CMK (cell line): ENCODE results near the gene TMEM184A.

Experiments
- DNase-seq: peaks from one replicate; pipeline ENCODE4 v3.0.0-alpha.2; 2010; ENCODE audit warnings: low read depth

TMEM184A gene

DNA sequence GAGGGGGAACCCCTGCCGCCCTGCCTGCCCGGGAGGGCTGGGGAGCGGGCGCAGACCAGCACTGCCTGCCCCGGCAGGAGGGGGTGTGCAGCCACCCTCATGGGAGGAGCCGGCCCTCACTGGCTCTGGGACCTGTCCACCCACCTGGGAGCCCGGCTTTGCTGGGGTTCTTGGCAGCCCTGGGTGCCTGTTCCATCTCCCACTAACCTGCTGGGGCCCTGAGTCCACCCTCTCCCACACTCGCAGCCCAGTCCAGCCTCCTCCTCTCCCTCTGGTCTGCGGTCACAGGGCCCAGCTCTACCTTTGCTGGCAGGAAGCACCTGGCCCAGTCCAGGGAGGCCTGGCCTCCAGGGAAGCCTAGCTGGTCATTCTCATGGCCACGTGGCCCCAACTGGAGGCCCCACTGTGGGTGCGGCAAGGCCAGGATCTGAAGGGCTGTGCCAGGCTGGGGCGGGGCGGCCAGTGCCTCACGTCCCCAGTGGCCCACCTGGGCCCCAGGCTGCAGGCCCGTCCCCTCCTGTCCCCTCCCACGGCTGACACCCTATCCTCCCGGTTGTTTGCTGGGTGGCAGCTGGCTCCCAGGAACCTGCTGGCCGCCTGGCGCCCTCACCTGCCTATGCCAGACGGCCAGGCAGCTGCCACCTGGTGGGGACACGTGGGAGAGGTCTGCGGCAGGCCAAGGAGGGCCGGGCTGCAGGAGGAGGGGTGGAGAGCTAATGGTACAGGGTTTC is at the start of gene TMEM184A:
Gene TMEM184A (minus strand): TSS at position 393 of the 731 bp plus-strand sequence. CDS start 721 bp downstream, outside the sequence.
- no peak for DNase-seq

DNA sequence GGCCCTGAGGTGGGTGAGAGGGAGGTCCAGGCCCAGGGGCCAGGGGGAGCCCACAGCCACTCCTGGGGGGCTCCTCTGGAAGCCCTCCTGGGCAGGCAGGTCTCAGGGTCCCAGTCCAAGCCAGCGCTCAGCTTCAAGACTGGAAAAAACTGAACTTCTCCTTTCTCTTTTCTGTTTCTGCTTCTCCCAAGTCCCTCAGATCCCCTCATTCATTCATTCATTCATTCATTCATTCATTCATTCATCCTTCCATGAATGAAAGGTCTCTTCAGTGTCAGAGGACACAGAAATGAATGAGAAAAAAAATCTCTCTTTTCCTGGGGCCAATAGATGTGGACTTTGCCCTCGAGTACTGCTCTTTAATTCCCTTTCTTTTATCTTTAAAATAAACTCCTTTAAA is 48.4 kb upstream of the TMEM184A start:
- DNase-seq, result no peak

DNA sequence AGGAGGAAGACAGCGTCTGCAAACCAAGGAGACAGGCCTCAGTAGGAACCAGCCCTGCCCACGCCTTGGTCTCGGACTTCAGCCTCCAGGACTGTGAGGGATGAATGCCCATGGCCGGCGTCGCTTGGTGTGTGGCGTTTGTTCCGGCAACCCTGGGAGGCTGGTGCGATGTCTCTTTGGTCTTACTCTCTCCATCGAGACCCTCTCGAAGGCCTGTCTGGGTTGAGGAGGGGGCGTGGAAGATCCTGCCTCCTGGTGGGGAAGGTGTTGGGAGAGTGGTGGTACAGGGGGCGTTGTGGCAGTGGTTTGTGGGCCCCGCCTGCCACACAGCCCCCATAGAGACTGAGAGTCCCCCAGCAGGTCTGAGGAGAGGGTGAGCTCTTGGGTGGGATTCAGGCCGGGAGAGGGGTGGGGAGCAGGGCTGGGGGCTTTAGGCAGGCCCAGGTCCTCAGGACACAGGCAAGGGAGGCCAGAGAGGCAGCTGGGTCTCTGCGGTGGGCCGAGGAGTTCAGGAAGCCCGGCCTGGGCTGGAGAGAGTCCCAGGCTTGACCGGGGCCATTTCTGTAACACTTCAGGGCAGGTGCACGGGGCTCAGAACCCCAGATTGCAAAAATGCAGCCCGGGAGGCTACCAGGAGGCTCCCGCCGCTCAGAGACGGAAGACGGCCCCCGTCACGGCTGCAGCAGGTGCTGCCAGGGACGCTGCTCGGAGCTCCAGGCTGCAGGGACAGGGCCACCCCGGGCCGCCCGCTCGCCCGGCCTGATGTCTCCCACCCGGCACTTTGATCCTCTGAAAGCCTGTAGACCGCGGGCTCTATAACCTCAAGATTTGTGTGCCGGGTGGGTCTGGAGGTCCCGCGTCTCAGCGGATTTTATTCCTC is 47.6 kb upstream of the TMEM184A start:
- DNase-seq, result no peak

DNA sequence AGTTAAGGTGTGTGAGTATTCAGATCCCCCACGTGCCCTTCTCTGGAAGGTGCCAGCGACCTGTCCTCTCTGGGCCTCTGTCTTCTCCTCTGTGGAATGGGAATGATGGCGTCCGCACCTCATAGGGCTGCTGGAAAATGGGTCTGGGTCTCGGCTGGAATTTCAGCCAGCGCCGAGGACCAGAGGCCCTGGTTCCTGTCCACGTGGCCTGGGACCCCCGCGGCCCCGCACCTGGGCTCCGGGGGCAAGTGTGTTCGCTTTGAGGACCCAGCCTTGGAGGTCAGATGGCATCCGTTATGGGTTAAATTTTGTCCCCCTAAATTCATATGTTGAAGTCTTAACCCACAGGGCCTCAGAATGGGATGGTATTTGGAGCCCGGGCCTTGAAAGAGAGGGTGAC is 46.4 kb upstream of the TMEM184A start:
- no peak for DNase-seq

DNA sequence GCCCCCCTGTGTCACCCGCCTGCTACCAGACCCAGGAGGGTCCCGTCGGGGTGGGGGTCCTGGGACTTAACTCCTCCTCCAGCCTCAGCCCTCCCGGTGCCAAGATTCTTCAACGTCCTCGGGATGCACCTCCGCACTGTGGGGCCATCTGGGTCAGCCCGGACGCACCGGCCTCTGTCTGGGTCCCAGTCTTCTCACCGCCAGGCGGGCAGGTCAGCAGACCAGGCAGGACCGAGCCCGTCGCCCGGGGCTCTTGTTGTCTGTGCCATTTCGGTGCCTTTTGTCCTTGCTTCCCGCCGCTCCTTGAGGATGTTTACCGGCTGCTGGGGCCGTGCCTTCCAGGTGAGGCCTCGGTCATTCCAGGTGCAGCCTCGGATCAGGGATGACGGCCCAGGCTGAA is 46.0 kb upstream of the TMEM184A start:
- DNase-seq, result no peak

DNA sequence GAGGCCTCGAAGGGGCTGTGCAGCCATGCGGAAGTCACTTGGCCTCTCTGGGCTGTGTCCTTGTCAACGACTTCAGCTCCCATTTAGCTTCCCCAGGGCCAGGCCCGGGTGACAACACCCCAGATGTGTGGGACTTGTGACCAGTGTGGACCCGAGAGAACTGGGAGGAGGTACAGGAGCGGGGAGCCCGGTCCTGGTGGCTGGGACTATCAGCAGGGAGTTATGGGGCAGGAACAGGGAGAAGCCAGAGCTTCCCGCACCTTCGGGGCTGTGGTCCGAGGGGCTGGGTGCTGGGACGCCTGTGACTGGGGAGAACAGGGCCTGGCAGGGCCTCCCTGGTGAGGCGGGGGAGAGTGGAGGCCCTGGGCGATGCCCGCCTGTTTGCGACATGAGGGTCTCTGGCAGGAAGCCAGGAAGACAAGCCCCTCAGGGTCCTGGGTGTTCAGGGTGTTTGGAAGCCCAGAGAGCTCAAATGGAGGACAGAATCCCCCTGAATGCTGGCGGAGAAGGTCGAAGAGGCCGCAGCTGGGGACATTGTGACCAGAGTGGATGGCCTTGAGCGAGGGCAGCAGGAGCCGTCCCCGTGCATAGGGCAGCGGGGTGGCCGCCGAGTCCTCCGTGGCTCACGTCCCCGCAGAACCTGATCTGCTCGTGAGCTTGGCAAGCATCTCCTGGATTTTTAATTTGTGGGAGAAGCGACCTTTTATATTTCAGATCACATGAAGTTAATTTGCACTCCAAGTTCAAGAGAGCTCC is 43.8 kb upstream of the TMEM184A start:
- no peak for DNase-seq

DNA sequence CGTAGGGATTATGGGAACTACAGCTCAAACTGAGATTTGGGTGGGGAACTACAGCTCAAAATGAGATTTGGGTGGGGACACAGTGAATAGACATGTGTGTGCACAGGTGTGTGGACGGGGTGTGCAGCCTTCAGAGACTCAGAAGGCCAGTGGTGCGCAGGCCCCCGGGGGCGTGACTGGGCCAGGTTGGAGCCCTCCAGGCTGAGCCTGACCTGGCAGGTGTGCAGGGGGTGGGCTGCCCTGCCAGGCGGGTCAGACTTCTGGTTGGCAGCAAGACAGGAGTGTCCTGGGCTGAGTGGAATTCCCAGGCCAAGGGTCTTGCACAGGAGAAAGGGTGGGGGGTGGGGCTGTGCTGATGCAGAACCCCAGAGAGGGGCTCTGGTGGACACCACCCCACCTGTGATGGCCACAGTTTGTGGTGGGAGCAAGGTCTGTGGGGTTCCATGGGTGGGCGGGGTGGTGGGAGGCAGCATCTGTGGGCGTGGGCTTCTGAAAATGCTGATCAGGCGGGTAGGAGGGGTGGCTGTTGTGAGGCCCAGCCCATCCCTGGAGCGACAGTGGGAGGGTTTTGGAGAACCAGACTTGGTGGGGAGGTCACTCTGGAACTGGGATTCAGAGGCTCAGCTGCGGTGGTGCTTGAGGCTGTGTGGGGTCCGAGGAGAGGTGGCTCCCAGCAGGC is 43.1 kb upstream of the TMEM184A start:
- DNase-seq, result no peak

DNA sequence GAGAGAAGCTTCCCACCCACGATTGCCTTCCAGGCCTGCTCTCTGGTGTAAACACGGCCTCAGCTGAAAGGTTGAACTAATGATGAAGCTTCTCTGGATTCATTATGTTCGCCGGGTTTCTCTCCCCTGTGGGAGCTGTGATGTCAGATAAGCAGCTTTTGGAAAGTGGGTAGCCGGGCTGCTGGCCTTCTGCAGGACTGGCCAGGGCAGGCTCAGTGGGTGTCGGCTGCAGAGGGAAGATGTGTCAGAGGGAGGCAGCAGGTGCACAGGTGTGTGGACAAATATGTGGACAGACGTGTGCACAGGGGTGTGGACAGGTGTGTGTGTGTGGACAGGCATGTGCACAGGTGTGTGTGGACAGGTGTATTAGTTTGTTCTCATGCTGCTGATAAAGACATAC is 42.3 kb upstream of the TMEM184A start:
- no peak for DNase-seq

DNA sequence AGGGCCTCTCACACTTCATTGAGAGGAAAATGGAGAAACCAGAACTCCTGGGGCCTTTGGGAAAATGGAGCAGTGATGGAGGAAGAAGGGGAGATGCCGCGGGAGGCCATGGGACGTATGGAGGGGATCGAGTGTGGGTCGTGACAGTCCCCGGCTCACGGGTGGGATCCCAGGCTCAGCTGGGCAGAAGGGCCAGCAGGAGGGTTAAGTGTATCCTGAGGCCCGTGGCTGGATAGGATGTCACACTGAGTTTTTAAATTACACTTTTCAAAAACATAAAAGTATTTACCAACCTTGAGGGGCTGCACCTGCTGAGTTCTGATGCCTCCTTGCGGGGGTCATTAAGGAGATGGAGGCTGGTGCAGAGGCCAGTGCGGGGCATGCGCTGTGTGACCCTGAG is 41.8 kb upstream of the TMEM184A start:
- no peak for DNase-seq

DNA sequence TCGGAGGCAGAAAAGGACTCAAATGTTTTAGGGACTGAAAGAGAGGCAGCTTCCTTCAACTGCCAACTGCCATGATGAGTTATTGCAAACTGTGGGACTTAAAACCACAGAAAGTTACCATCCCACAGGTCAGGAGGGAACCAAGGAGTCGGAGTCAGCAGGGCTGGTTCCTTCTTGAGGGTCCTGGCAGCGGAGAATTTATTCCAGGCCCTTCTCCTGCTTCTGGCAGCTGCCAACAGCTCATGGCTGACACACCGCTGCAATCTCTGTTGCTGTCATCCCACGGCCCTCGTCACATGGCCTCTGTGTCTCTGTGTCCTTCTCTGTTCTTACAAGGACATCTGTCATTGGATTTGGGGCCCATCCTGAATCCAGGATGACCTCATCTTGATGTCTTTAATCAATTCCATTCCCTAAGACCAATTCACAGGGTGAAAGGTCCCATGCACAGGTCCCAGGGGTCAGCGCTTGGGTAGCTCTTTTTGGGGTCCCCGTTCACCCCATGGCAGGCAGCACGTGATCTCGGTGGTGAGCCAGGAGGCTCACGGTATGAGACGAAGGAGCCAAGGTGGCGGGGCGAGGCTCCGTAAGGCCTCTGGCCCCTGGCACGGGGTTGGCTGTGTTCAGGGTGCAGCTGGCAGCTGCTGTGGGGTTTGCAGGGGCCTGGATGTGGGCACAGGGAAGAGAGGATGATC is 41.2 kb upstream of the TMEM184A start:
- DNase-seq, result no peak

DNA sequence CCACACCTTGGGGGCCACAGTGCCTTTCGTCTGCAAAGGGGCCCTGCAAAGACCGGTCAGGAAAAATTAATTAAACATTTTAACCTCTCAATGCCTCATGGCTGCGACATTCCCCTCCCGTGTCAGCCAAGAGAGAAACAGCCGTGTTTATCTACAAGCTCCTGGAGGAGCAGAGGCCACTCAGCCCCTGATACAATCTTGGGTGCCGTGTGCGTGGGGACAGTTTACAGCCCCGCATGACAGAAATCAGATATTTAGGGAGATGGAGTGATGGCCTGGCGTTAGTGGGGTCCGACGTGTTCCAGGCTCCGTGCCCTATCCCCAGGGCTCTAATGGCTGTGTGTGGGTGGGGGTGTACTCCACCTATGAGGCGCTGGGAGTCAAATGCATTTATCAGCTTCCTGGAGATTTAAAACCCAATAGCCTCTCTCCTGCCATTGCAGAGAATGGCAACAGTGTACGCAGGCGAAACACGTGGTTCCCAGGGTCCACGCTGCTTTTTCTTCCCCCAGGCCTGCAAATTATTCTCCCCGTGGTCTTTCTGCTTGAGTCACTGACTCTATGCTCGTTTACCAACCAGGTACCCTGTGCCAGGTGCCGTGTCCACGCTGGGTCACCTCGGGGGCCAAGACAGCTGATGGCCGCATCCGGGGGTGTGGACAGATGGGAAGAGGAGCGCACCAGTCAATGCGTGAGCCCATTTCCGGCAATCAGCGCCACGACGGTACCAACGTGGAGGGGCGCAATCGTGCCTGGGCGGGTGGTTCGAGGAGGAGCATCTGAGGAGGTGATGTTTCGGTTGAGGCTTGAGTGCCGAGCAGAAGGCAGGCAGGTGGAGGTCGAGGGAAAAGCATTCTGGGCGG is 40.4 kb upstream of the TMEM184A start:
- DNase-seq, result no peak

DNA sequence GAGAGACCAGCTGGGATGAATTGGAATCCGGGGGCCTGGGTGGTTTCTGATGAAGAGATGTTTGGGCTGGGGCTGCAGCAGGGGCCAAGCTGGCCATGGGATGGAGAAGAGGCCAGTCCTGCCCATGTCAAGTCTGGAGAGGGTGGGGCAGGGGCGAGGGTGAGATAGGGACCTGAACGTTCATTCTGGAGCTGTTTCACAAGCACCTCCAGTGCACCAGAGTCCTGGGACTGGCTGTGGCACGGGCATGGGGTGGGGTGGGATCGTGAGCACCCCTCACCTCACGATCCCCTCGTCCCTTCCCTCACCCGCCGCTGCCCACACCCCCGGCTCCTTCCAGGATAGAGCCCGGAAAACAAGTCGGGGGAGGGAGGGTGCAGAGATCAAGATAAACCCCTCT is 39.6 kb upstream of the TMEM184A start:
- no peak for DNase-seq

DNA sequence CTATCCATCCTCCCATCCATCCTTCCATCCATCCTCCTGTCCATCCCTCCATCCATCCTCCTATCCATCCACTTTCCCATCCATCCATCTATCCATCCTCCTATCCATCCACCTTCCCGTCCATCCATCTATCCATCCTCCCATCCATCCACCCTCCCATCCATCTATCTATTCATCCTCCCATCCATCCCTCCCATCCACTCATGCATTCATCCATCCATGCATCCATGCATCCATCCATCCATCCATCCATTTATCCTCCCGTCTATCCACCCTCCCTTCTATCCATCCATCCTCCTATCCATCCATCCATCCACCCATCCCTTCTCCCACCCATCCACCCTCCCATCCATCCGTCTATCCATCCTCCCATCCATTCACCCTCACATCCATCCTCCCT is 39.0 kb upstream of the TMEM184A start:
- no peak for DNase-seq

DNA sequence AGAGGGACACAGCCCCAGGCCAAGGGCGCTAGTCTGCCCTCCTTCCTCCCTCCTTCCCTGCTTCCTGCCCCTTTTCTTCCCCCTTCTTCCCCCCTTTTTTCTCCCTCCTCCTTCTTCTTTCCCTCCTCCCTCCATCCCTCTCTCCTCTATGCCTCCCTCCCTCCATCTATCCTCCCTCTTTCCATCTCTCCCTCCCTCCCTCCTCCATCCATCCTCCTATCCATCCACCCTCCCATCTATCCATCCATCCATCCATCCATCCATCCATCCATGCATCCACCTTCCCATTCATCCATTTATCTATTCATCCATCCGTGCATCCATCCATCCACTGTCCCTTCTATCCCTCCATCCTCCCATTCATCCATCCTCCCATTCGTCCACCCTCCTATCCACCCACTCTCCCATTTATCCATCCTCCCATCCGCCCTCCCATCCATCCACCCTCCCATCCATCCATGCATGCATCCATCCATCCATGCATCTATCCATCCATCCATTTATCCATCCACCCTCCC is 38.0 kb upstream of the TMEM184A start:
- DNase-seq, result no peak

DNA sequence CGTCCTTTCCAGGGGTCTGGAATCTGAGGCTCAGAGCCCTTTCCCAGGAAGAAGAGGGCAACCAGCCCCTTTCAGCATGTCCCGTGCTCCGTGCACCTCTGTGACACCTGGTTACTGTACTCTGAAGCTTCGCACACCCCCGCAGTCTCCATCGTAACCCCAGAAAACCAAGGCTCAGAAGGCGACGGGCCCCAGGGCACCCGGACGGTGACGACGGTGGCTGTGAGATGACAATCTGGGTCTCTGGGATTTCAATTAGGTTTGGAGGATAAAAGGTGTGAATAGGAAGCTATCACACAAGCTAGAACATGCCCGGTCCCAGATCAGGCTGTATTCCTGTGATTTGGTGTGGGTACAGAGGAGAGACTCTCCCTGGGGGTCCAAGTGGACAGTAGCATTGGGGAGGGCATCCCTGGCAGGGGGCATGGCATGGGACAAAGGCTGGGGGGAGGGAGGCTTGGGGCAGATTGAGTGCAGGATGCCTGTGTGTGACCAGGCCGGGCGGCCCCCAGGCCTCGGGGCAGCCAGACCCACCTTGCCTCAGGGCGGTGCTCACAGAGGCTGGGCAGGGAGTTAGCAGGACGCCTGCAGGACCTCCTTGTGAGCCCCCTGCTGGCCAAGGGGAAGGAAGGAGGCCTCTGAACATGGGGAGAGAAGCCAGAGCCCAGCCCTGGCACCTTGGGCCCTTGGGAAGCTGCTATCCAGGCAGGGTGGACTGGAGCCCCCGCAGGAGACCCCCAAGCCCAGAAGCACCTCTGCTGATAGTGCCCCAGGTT is 37.3 kb upstream of the TMEM184A start:
- DNase-seq, result no peak

DNA sequence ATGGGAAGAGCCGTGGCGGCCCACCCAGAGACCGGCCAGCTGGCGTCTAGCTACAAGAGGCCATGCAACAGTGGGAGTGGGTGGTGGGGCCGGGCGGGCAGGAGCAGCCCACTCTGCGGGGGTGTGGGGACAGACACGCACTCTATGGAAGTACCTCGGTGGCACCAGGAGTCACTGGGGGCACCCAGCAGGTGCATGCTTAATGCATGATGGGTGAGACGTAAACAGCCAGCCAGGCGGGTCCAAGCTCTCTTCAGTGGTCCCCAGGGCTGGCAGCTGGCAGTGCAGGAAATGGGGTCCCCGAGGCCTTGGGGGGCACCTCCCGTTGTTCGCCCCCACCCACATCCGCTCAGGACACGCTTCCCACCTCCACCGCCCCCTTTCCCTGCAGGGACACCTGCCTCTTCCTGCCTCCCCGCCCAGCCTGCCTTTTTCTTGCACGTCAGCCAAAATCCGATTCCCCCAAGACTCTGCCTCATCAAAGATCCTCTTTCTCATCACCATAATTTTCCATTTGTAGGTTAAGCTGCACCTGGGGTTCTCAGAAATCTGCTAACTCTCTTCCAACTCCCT is 36.4 kb upstream of the TMEM184A start:
- no peak for DNase-seq

DNA sequence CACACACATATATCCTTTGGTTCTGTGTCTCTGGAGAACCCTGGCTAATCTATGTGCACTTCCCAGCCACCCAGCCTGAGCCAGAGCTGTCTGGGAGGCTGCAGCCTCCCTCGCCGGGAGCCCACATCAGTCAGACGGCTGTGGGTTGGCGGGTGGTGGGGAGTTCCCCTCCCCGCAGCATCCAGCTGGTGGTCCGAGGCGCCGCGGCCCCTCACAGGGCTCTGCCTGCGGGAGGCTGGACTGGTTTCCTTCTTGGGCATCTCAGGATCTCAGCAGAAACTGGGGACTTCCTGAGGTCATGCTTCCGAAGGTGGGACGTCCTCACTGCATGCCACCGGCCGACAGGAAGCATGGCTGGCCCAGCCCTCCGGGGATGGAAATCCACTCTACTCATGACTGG is 35.9 kb upstream of the TMEM184A start:
- DNase-seq, result no peak

DNA sequence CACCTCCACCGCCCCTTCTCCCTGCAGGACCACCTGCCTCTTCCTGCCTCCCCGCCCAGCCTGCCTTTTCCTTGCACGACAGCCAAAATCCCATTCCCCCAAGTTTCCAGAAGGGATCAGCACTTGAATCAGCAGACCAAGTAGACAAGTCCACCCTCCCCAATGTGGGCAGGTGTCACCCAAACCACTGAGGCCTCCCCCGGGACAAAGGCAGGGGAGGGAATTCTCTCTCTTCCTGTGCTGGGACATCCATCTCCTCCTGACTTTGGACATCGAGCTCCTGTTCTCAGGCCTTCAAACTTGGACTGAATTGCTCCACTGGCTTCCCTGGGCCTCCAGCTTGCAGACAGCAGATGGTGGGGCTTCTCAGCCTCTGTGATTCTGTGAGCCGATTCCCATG is 35.4 kb upstream of the TMEM184A start:
- DNase-seq, result no peak

DNA sequence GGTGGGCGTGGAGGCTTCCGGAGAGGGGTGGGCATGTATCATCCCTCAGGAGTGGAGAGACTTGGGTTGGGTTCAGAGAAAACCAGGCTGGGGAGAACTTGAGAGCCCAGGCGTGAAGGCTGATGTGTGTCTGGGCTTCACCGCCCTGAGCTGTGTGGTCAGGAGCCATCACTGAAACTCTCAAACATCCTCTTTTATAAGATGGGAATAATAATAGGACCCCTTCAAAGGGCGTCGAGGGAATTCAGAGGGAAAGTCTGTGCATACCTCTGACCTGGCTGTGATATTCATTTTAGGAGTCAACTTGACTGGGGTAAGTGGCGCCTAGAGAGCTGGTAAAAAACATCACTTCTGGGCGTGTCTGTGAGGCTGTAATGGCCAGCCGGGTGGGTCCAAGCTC is 34.9 kb upstream of the TMEM184A start:
- DNase-seq, result no peak
